ENCODE results near the gene MCTP1. TPM values are rescaled to one million over a fixed set of nuclear protein-coding genes. Genes with fewer than 3 reads are reported as not detected.

The MCTP1 gene
- total and polyA plus RNA-seq, 9 of the 15 experiments (the other 6 are each of a cell fraction or from before 2014, with no cell fraction given), result 0.04 to 0.93 (median 0.06) TPM; not detected in 4

- no peaks in the 10 kb centered on the region for H3K79me2 ChIP-seq (ENCODE audit: control insufficient read depth, insufficient read depth, low read length)
- intact Hi-C loops (cut with micrococcal nuclease) (no loop called here), in situ Hi-C loops (cut with MboI) (no loop called here)
- H3K9ac ChIP-seq (ENCODE audit: insufficient read depth in 1 of 2, low read depth in 2 of 2, low read length in 2 of 2), result no peak overlapping the region
- ATAC-seq (no peak), FAIRE-seq (no peak), DNase-seq (ENCODE audit: extremely low read depth in 1 of 4, low spot score in 3 of 4) (no peak)
- no peaks in the 10 kb centered on the region for H3K9me1 ChIP-seq (ENCODE audit: control insufficient read depth, insufficient read depth, low read length)
- no peak overlapping the region for H2AFZ ChIP-seq (ENCODE audit: low read depth, low read length)
- ChIA-PET POLR2A (no interaction called here), CTCF (ENCODE audit: low intra/inter-chr PET ratio) (no interaction called here)
- no peak overlapping the region for H3K4me2 ChIP-seq (ENCODE audit: insufficient read depth, low read length)
- TF ChIP-seq POLR2B (IDR thresholded peaks at IDR 0.05; ENCODE audit: low read depth, partially characterized antibody) (no peak), THAP7 (CRISPR knock-in tag; IDR thresholded peaks at IDR 0.05) (no peak)
- H4K20me1 ChIP-seq (replicated peaks; ENCODE audit: control insufficient read depth, insufficient read depth, low read length), result no peaks in the 10 kb centered on the region
- BruUV-seq (replicated peaks), result no TSS peak
- no peaks in the 10 kb centered on the region for H3K36me3 ChIP-seq (ENCODE audit: control insufficient read depth, insufficient read depth, low read length)
- no peaks in the 10 kb centered on the region for H3K27me3 ChIP-seq (ENCODE audit: control insufficient read depth in 2 of 2, insufficient read depth in 2 of 2, low read length in 2 of 2)
- no peaks in the 10 kb centered on the region for H3K4me1 ChIP-seq (replicated peaks in 1 of 2; ENCODE audit: control insufficient read depth in 2 of 2, insufficient read depth in 2 of 2, low read length in 2 of 2)
- no peak overlapping the region for H3K27ac ChIP-seq (ENCODE audit: extremely low read depth, low read depth, low read length)
- no peak overlapping the region for H3K4me3 ChIP-seq
- H3K9me3 ChIP-seq (replicated peaks; ENCODE audit: control insufficient read depth, insufficient read depth, low read depth, low read length), result no peaks in the 10 kb centered on the region
- 0% methylated on average over 2 of the region's 2 CpGs for whole genome bisulfite sequencing (ENCODE audit: insufficient coverage, low coverage, missing lambda C conversion rate)
Observed at GRCh38 chr5:94775088-94775487, 509.8 kb downstream of the MCTP1 start.

- Histone ChIP-seq H3K27ac (ENCODE audit: extremely low read depth, low read depth, low read length) (no peak overlapping the region), H3K27me3 (ENCODE audit: control insufficient read depth in 2 of 2, insufficient read depth in 2 of 2, low read length in 2 of 2) (no peaks in the 10 kb centered on the region), H3K4me2 (ENCODE audit: insufficient read depth, low read length) (no peak overlapping the region), H3K4me3 (no peak overlapping the region), H3K9me1 (ENCODE audit: control insufficient read depth, insufficient read depth, low read length) (no peaks in the 10 kb centered on the region), H3K36me3 (ENCODE audit: control insufficient read depth, insufficient read depth, low read length) (no peaks in the 10 kb centered on the region), H3K9me3 (replicated peaks; ENCODE audit: control insufficient read depth, insufficient read depth, low read depth, low read length) (no peaks in the 10 kb centered on the region), H3K9ac (ENCODE audit: insufficient read depth in 1 of 2, low read depth in 2 of 2, low read length in 2 of 2) (no peak overlapping the region), H2AFZ (ENCODE audit: low read depth, low read length) (no peak overlapping the region), H4K20me1 (replicated peaks; ENCODE audit: control insufficient read depth, insufficient read depth, low read length) (no peaks in the 10 kb centered on the region), H3K79me2 (ENCODE audit: control insufficient read depth, insufficient read depth, low read length) (no peaks in the 10 kb centered on the region), H3K4me1 (replicated peaks in 1 of 2; ENCODE audit: control insufficient read depth in 2 of 2, insufficient read depth in 2 of 2, low read length in 2 of 2) (no peaks in the 10 kb centered on the region)
- 0% methylated on average over 2 of the region's 2 CpGs for WGBS (ENCODE audit: insufficient coverage, low coverage, missing lambda C conversion rate)
- no TSS peak for BruUV-seq (replicated peaks)
- FAIRE-seq (no peak), ATAC-seq (peak; percentile 47; the same call in 2 of the 3 replicates), DNase-seq (ENCODE audit: extremely low read depth in 1 of 4, low spot score in 3 of 4) (peak in 1 of 4 experiments; percentile 5)
- intact Hi-C loops (cut with micrococcal nuclease) (no loop called here), in situ Hi-C loops (cut with MboI) (no loop called here)
- TF ChIP-seq SRF (CRISPR knock-in tag; IDR thresholded peaks at IDR 0.05) (no peak), NFIC (IDR thresholded peaks at IDR 0.05) (0 out of 2 replicates have a peak, but pooled peaks have one; percentile 17), FOXA1 (IDR thresholded peaks at IDR 0.05; ENCODE audit: borderline replicate concordance) (no peak), ZC3H4 (CRISPR knock-in tag; IDR thresholded peaks at IDR 0.05; ENCODE audit: borderline replicate concordance) (no peak)
- ChIA-PET POLR2A (no interaction called here), CTCF (ENCODE audit: low intra/inter-chr PET ratio) (no interaction called here)
Observed at GRCh38 chr5:94771742-94772141, 513.2 kb downstream of the MCTP1 start.
